Stimulated activated CD4-positive, alpha-beta T cell treated with anti-CD3 and anti-CD28 coated beads, Interleukin-15, amount 100 ng/mL, for 1 hour (primary cell): ENCODE results near the gene EFCAB12.

Experiments
- DNase-seq, 2 donors: peaks; one replicate each; pipeline ENCODE4 v3.0.0-alpha.2; 2020; ENCODE audit warnings: low read depth in 1 of 2, low spot score in 1 of 2

The EFCAB12 gene

GRCh38 chr3:129428376-129429079 lies at the start of gene EFCAB12:
Gene EFCAB12 (minus strand): TSS chr3:129428636. CDS start chr3:129428488, 148 bp downstream.
- peak; percentile 76 to 81 for DNase-seq

- DNase-seq = no peak
Observed at GRCh38 chr3:129476586-129476985, 48.1 kb upstream of the EFCAB12 start.

DNA sequence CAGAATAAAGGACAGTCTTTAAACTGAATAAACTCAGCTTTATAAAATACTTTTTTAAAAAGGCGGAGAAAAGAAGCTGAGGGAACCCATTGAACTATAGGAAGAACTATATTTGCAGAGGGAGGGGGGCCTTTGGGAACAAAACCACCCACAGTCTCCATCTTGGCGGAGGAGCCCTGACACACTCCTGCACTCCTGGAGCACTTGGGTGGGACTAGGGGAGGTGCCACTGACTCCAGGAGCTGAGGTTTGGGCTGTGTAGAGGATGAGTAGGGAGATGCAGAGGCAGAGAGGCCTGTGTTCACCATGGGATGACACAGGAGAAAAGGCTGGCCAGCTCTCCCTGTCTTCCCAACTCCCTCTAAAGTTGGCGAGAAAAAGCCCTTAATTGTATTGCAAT lies 47.4 kb upstream of the EFCAB12 start:
- no peak for DNase-seq

DNA sequence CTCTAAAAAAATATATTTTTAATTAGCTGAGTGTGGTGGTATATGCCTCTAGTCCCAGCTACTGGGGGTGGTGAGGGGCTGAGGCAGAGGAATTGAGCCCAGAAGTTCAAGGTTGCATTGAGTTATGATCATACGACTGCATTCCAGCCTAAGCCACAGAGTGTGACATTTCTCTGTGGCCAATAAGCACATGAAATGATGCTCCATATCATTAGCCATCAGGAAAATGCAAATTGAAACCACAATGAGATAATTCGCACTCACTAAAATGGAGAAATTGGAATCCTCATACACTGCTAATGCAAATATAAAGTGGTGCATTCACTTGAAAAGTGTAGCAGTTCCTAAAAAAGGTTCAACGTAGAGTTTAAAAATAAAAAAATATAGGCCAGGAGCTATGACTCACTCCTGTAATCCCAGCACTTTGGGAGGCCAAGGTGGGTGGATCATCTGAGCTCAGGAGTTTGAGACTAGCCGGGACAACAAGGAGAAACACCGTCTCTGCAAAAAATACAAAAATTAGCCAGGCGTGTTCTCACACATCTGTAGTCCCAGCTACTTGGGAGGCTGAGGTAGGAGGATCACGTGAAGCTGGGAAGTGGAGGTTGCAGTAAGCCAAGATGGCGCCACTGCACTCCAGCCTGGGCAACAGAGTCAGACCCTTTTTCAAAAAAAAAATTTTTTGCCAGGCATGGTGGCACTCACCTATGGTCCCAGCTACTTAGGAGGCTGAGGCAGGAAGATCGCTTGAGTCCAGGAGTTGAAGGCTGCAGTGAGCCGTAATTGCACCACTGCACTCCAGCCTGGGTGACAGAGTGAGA lies 46.8 kb upstream of the EFCAB12 start:
- DNase-seq = no peak

DNA sequence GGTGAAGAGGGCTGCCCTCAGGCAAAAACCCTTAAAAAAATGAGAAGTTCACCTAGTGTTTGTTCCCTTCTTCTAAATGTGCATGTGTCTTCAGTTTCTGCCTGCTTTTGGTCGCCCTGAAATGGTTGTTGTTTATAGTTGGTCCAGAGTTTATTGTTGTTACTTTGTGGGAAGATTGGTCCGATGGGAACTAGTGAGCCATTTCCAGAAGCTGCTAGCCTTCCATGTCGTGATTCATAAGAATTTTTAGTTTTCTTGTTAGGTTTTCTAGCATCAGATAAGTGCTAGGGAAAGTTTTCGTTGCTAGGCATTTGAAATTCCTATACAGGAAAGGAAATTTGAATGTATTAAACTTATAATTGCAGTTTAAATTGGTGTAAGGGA lies 45.3 kb upstream of the EFCAB12 start:
- no peak for DNase-seq

DNA sequence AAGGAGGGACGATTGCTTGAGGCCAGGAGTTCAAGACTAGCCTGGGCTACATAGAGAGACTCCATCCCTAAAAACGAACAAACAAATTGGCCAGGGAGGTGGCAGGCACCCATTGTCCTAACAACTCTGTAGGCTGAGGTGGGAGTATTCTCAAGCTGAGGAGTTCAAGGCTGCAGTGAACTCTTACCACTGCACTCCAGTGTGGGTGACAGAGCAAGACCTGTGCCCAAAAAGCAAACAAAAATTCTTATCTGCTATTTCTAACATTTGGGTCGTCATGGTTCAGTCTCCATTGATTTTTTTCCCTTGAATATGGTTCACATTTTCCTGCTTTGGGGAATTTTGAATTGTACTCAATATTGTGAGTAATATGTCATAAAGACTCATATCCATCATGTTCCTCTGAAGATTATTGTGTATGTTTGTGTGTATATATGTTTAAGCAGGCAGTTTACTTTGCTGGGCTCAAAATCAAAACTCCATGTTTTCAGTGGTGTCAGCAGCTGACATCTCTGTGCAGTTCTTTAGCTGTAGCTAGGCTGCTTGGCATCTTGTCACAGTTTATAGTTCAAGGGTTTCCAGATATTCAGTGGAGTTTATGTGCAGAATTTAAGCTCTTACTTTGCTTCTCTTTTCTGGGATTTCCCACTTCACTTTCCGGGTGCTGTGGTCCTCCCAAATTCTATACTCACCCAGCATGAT lies 44.8 kb upstream of the EFCAB12 start:
- no peak for DNase-seq

- no peak for DNase-seq
Observed at GRCh38 chr3:129470861-129471260, 42.4 kb upstream of the EFCAB12 start.

DNA sequence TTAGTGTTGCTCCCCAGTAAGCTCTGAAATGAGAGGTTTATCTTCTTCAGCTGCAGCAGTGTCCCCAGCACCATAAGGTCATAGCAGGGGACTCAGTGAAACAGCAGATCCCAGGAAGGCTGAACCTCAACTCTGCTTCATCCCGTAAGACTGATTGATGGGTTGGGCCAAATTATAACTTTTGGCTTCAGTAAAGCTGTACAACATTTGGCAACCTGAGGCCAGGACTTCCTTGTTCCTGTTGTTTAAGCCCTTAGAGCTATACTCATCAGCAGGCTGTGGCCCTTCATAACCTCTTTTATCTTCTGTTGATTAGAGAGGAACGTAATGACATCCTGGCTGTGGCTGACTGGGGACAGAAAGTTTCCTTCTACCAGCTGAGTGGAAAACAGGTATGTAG lies 40.6 kb upstream of the EFCAB12 start:
- DNase-seq = no peak

DNA sequence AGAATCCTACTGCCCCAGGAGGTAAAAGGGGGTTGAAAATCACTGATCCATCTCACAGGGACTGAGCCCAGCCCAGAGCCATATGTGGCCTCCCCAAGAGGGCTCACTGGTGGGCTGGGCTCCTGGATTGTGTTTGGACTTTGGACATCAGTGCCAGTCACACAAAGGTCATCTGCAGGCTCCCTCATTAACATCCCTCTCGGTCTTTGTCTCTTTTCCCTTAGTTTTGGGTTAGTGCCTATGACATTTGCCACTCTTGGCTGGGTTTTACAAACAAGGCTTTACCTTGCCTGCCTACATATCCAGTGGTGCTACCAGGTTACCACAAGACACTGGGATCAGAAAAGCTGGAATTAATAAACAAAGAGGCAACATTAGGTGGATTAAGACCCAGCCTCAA lies 39.5 kb upstream of the EFCAB12 start:
- no peak for DNase-seq

- DNase-seq = no peak
Observed at GRCh38 chr3:129463716-129464115, 35.3 kb upstream of the EFCAB12 start.

GRCh38 chr3:129463094-129463493 lies 34.7 kb upstream of the EFCAB12 start:
- no peak for DNase-seq

GRCh38 chr3:129462361-129462968 lies 34.0 kb upstream of the EFCAB12 start:
- no peak for DNase-seq

DNA sequence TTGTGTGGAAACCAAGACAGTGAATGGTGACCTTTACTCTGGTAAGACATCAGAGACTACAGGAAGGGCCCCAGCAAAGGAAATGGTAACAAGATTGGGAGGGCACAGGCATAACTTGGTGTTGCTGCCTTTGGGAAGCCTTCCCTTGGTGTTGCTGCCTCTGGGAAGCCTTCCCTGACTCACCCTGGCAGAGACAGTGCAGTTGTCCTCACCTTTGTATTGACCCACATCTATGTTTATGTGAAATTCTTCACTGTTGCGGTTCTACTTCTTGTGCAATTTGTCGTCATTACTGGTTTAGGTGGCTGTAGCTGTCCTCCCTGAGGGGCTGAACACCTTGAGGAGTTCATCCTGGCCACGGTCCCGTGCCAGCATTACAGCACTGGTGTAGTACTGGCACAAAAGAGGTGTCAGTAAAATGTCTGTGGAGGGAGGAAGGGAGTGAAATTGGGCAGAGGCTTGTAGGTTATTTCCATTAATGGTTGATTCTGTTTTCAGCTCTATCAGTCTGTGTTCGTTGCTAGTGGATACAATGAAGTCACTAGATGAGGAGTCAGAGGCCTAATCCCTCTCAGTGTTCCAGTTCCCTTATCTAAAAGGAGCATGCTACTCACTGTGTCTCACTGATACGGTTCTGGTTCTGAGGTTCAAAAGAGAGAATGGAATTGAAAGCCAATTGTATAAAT lies 33.2 kb upstream of the EFCAB12 start:
- DNase-seq = no peak

- no peak for DNase-seq
Observed at GRCh38 chr3:129461022-129461421, 32.6 kb upstream of the EFCAB12 start.

- DNase-seq = no peak
Observed at GRCh38 chr3:129460572-129460971, 32.1 kb upstream of the EFCAB12 start.

- no peak for DNase-seq
Observed at GRCh38 chr3:129460155-129460554, 31.7 kb upstream of the EFCAB12 start.

GRCh38 chr3:129453732-129454131 lies 25.3 kb upstream of the EFCAB12 start:
- no peak for DNase-seq

DNA sequence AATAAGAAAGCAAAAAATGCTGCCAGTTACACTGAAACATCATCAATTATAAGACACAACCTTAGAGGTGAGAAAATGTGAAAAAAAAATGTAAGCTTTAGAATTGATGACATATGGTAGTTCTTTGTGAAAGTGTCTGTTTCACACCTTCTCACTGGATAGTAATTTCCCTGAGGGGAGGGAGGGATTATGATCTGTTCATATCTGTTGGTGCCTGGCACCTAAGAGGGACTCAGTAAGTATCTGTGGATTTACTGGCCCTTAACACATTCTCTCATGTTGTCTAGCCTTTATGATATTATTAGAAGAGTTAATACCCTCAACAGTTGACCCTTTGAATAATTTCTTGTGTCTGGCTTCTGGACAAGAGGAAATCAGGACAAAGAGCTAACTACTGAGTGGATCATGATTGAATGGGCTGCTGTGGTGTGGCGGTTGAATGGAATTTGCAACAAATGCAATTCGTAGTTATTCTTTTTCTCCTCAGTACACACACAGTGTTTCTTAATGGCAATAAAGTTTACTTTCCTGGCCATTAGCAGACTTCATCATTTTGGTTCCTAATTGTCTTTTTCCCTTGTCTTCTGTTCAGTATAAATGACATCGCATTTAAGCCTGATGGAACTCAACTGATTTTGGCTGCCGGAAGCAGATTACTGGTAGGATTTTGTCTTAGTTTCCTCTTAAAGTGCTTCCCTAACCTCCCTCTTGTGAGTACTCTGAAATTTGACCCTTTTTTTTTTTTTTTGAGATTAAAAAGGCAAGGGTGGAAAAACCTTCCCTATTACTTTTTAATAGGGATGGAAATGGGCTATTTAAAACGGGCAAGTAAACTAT lies 21.1 kb upstream of the EFCAB12 start:
- DNase-seq = no peak

DNA sequence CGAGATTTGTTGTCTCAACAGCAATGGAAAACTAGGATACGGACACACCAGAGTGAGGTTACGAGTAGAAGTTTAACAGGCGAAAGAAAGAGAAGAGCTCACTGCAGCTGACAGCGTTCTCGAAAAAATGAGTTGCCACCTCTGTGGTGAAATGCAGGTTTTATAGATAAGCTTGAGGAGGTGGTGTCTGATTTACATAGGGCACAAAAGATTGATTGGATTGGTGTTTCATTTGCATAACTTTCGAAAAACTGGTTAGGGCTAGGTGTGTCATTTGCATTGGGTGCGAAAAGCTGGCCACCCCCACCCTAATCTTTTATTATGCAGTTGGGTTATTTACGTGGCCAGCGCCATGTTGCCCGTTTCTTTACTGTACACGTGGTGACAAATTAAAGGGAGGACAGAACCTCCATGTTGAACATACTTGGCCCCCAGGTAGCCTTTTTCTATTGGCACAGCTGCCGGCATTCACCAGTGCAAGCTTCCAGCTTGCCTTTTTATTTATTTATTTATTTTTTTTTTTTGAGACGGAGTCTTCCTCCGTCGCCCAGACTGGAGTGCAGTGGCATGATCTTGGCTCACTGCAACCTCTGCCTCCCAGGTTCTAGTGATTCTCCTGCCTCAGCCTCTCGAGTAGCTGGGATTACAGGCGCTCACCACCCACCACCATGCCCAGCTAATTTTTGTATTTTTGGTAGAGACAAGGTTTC lies 19.9 kb upstream of the EFCAB12 start:
- DNase-seq = no peak
